Loucy (cell line): ENCODE results near the gene CMAS.
"Not testable (repeated sequence)": the region's sequence is repeated elsewhere in the genome, so short reads cannot be mapped to it uniquely, and the experiment has no call there.

Source experiments
- H2AFZ ChIP-seq: fragments of 200-600 bp; sonication (generic); 2 replicates; pipeline ENCODE4 v1.6.0; 2016; ENCODE audit warnings: antibody characterized with exemption, mild to moderate bottlenecking, low read length, moderate library complexity
- H3F3A ChIP-seq: fragments of 200-600 bp; 2 replicates; pipeline ENCODE4 v1.6.0; 2016; ENCODE audit warnings: antibody characterized with exemption, low read depth, mild to moderate bottlenecking
- H3K27me3 ChIP-seq: fragments of 200-600 bp; sonication (generic); 2 replicates; pipeline ENCODE4 v1.6.1; 2014; ENCODE audit warnings: low read length, mild to moderate bottlenecking; ENCODE audit not compliant: insufficient read depth, poor library complexity, severe bottlenecking
- H3K36me3 ChIP-seq: fragments of 200-600 bp; sonication (generic); 2 replicates; pipeline ENCODE4 v1.6.1; 2016; ENCODE audit warnings: low read length; ENCODE audit not compliant: insufficient read depth
- H3K4me1 ChIP-seq: fragments of 200-600 bp; sonication (generic); 2 replicates; pipeline ENCODE4 v1.5.1; 2014; ENCODE audit warnings: low read length, mild to moderate bottlenecking; ENCODE audit not compliant: insufficient read depth, poor library complexity, severe bottlenecking
- H3K4me2 ChIP-seq: fragments of 200-600 bp; sonication (generic); 2 replicates; pipeline ENCODE4 v1.6.0; 2014; ENCODE audit warnings: antibody characterized with exemption, low read length, low read depth, mild to moderate bottlenecking; ENCODE audit not compliant: poor library complexity, severe bottlenecking
- H3K4me3 ChIP-seq: fragments of 200-600 bp; sonication (generic); 2 replicates; pipeline ENCODE4 v1.5.1; 2014; ENCODE audit warnings: low read length, mild to moderate bottlenecking, mixed read lengths; ENCODE audit not compliant: poor library complexity, severe bottlenecking
- H3K79me2 ChIP-seq: fragments of 200-600 bp; sonication (generic); 2 replicates; pipeline ENCODE4 v1.6.1; 2014; ENCODE audit warnings: low read length; ENCODE audit not compliant: insufficient read depth
- H3K9ac ChIP-seq: fragments of 200-600 bp; sonication (generic); 2 replicates; pipeline ENCODE4 v1.6.0; 2014; ENCODE audit warnings: mild to moderate bottlenecking, low read depth, low read length, moderate library complexity; ENCODE audit not compliant: poor library complexity, severe bottlenecking
- H3K9me2 ChIP-seq: fragments of 200-600 bp; sonication (generic); replicated peaks from 2 replicates; pipeline ENCODE4 v1.6.1; 2016; ENCODE audit warnings: low read depth, low read length, mixed read lengths
- H3K9me3 ChIP-seq: fragments of 200-600 bp; sonication (generic); 2 replicates; pipeline ENCODE4 v1.6.1; 2014; ENCODE audit warnings: mild to moderate bottlenecking, antibody characterized with exemption, low read length, low read depth; ENCODE audit not compliant: insufficient read depth
- H4K20me1 ChIP-seq: fragments of 200-600 bp; sonication (generic); 2 replicates; pipeline ENCODE4 v1.6.0; 2014; ENCODE audit warnings: antibody characterized with exemption, low read length, mild to moderate bottlenecking; ENCODE audit not compliant: insufficient read depth, poor library complexity, severe bottlenecking
- CTCF ChIP-seq: fragments of 200-600 bp; sonication (generic); conservative IDR thresholded peaks from 2 replicates; pipeline ENCODE4 v1.5.1; 2014; ENCODE audit warnings: mild to moderate bottlenecking, antibody characterized with exemption, low read length
- EZH2phosphoT487 ChIP-seq: fragments of 200-600 bp; IDR thresholded peaks from 2 replicates; pipeline ENCODE4 v1.6.1; 2018; ENCODE audit warnings: antibody characterized with exemption, mild to moderate bottlenecking, moderate library complexity, borderline replicate concordance

The CMAS gene

DNA sequence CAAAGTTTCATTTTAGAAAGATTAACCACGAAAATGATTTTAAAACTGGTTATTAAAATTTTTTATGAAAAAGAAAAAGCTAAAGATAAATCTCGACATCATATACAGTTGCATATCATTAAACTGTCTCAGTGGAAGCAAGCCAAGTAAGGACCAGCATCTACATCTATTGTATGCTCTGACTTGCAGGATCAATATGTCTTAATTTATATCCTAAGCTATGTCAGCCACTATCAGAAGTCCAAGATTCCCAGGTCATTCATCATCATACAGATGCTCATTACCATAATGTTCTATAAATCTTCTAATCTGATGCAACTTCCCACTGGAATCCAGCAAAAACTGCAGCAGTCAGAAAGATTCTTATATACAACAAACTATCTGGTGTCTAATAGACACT, 43.5 kb downstream of the CMAS start:
- H3K79me2 ChIP-seq, result no peaks in the 10 kb centered on the region
- no peaks in the 10 kb centered on the region for H3F3A ChIP-seq
- no peaks in the 10 kb centered on the region for H3K4me1 ChIP-seq
- no peaks in the 10 kb centered on the region for H3K27me3 ChIP-seq
- no peaks in the 10 kb centered on the region for H3K9me2 ChIP-seq
- no peak overlapping the region for H3K4me3 ChIP-seq
- H2AFZ ChIP-seq, result no peak overlapping the region
- H3K9ac ChIP-seq, result no peak overlapping the region
- no peaks in the 10 kb centered on the region for H4K20me1 ChIP-seq
- TF ChIP-seq CTCF (no peak), EZH2phosphoT487 (no peak)
- no peaks in the 10 kb centered on the region for H3K36me3 ChIP-seq
- no peaks in the 10 kb centered on the region for H3K9me3 ChIP-seq
- H3K4me2 ChIP-seq, result no peak overlapping the region

GRCh38 chr12:22099062-22099461, 53.0 kb downstream of the CMAS start:
- H3K9ac ChIP-seq, H3F3A ChIP-seq, H3K27me3 ChIP-seq, H3K36me3 ChIP-seq, H3K4me3 ChIP-seq, H3K4me2 ChIP-seq, H4K20me1 ChIP-seq, H2AFZ ChIP-seq, H3K9me2 ChIP-seq, H3K79me2 ChIP-seq, H3K9me3 ChIP-seq: not testable (repeated sequence)
- peaks cover 27% of the 10 kb centered on the region for H3K4me1 ChIP-seq

GRCh38 chr12:22100958-22101748, 55.1 kb downstream of the CMAS start:
- H3K9me3 ChIP-seq, result no peaks in the 10 kb centered on the region
- peak overlapping the region; percentile 69 for H2AFZ ChIP-seq
- H4K20me1 ChIP-seq, result no peaks in the 10 kb centered on the region
- H3K4me2 ChIP-seq, result peak overlapping the region; percentile 81
- TF ChIP-seq CTCF (peak; percentile 76), EZH2phosphoT487 (no peak)
- peak overlapping the region; percentile 26 for H3K4me3 ChIP-seq
- no peaks in the 10 kb centered on the region for H3K9me2 ChIP-seq
- H3F3A ChIP-seq, result no peaks in the 10 kb centered on the region
- no peaks in the 10 kb centered on the region for H3K79me2 ChIP-seq
- no peaks in the 10 kb centered on the region for H3K27me3 ChIP-seq
- peak overlapping the region; percentile 78 for H3K9ac ChIP-seq
- peaks cover 27% of the 10 kb centered on the region for H3K4me1 ChIP-seq
- no peaks in the 10 kb centered on the region for H3K36me3 ChIP-seq

DNA sequence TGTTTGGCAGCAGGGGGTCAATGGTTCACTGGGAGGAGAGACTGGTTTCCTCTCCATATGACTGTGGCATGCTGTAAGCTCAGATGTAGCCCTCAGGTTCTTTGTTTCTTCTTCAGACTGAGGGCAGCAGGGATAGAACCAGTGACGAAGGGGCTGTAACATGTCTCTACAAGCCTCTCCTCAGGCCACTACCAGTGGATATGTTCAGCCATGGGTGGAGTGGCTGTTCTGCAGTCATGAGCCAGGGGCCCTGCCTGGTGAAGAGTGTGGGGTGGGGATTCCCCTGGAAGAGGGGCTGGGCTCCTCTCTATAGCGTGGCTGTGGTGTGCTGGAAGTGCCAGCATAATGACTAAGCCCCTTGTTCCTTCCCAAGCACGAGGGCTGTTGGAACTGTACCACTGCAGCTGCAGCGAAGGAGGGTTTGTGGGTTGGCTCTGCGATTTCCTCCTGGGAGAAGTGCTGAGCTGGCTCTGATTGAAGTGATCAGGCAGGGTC, 55.8 kb downstream of the CMAS start:
- Histone ChIP-seq H3K9ac (peak overlapping the region; percentile 78), H3K36me3 (no peaks in the 10 kb centered on the region)

More for the DNA sequence above, 55.8 kb downstream of the CMAS start:
- H4K20me1 ChIP-seq, result no peaks in the 10 kb centered on the region
- no peaks in the 10 kb centered on the region for H3F3A ChIP-seq
- no peaks in the 10 kb centered on the region for H3K9me3 ChIP-seq
- peaks cover 27% of the 10 kb centered on the region for H3K4me1 ChIP-seq
- TF ChIP-seq CTCF (no peak), EZH2phosphoT487 (no peak)
- H3K79me2 ChIP-seq, result no peaks in the 10 kb centered on the region
- H3K4me2 ChIP-seq, result peak overlapping the region; percentile 81
- peak overlapping the region; percentile 26 for H3K4me3 ChIP-seq
- H3K27me3 ChIP-seq, result no peaks in the 10 kb centered on the region
- H3K9me2 ChIP-seq, result no peaks in the 10 kb centered on the region
- peak overlapping the region; percentile 54 for H2AFZ ChIP-seq
